A673 (cell line): ENCODE results near the gene TENM3. TPM values are rescaled to one million over a fixed set of nuclear protein-coding genes. Genes with fewer than 3 reads are reported as not detected.

Experiments
- BruUV-seq: library from RNA; stranded (reverse); fragments of 400-500 nt; replicated peaks from 2 replicates; lab custom pipeline; 2021; lab: Mats Ljungman, UMichigan
- CTCF ChIA-PET: fragments of 300-600 bp; sonication (Branson Sonifier 250); formaldehyde crosslinking; loops from one replicate; lab custom pipeline; 2022; ENCODE audit warnings: antibody characterized with exemption; lab: Charles Lee
- POLR2A ChIA-PET: fragments of 300-600 bp; sonication (Branson Sonifier 250); formaldehyde crosslinking; loops from one replicate; lab custom pipeline; 2022; ENCODE audit warnings: antibody characterized with exemption; ENCODE audit not compliant: low non-redundant PET; lab: Charles Lee
- DNase-seq: peaks from one replicate; pipeline ENCODE4 v3.0.0-alpha.2; 2015; ENCODE audit warnings: low spot score
- H3K27ac ChIP-seq: fragments of 200-600 bp; sonication (generic); 2 replicates; pipeline ENCODE4 v1.5.1; 2016; ENCODE audit warnings: mixed run types, low read depth, mild to moderate bottlenecking, mixed read lengths, antibody characterized with exemption, low read length; ENCODE audit not compliant: poor library complexity, severe bottlenecking
- H3K27me3 ChIP-seq: fragments of 200-600 bp; sonication (generic); replicated peaks from 2 replicates; pipeline ENCODE4 v1.6.1; 2017; ENCODE audit warnings: mixed run types, low read depth, mild to moderate bottlenecking, mixed read lengths, antibody characterized with exemption, low read length; ENCODE audit not compliant: insufficient read depth, poor library complexity
- H3K36me3 ChIP-seq: fragments of 200-600 bp; sonication (generic); 2 replicates; pipeline ENCODE4 v1.6.1; 2016; ENCODE audit warnings: mixed run types, mild to moderate bottlenecking, mixed read lengths, antibody characterized with exemption, low read length; ENCODE audit not compliant: insufficient read depth, poor library complexity, severe bottlenecking
- H3K4me1 ChIP-seq: fragments of 200-600 bp; sonication (generic); 2 replicates; pipeline ENCODE4 v1.6.1; 2017; ENCODE audit warnings: mixed run types, mild to moderate bottlenecking, mixed read lengths, antibody characterized with exemption, low read length; ENCODE audit not compliant: insufficient read depth, poor library complexity, severe bottlenecking
- H3K4me3 ChIP-seq: fragments of 200-600 bp; sonication (generic); 2 replicates; pipeline ENCODE4 v1.5.1; 2016; ENCODE audit warnings: low read depth, mixed run types, mild to moderate bottlenecking, mixed read lengths, low read length; ENCODE audit not compliant: poor library complexity, severe bottlenecking
- H3K9me3 ChIP-seq: fragments of 200-600 bp; sonication (generic); 2 replicates; pipeline ENCODE4 v1.6.1; 2016; ENCODE audit warnings: mixed run types, low read depth, mild to moderate bottlenecking, mixed read lengths, antibody characterized with exemption, low read length; ENCODE audit not compliant: poor library complexity, severe bottlenecking
- CTCF ChIP-seq: fragments of 300-800, 200-600 bp; sonication (generic); conservative IDR thresholded peaks from 2 replicates; pipeline ENCODE4 v1.5.1; 2017; ENCODE audit warnings: low read depth, mild to moderate bottlenecking, antibody characterized with exemption, low read length, moderate library complexity, mixed read lengths
- EZH2 ChIP-seq: fragments of 200-600 bp; sonication (generic); IDR thresholded peaks from 2 replicates; pipeline ENCODE4 v1.6.1; 2017; ENCODE audit warnings: borderline replicate concordance, low read depth, mild to moderate bottlenecking, mixed read lengths, antibody characterized with exemption, low read length; ENCODE audit not compliant: poor library complexity, severe bottlenecking
- intact Hi-C: fragments of 100-400 bp; cut with micrococcal nuclease; formaldehyde crosslinking; loops from one replicate; pipeline ENCODE4 v1.10.0; 2022; ENCODE audit not compliant: unreplicated experiment
- total RNA-seq: library from RNA; stranded (reverse); gene quantifications from 2 replicates; pipeline ENCODE4 v1.2.3, GENCODE V29; 2021

Gene TENM3
- total RNA-seq, 1 experiment from 2014 or later, result 26.4 TPM

- Histone ChIP-seq H3K27me3 (no peaks in the 10 kb centered on the region), H3K9me3 (peaks cover 7% of the 10 kb centered on the region), H3K36me3 (no peaks in the 10 kb centered on the region), H3K4me1 (no peaks in the 10 kb centered on the region), H3K4me3 (no peak overlapping the region), H3K27ac (no peak overlapping the region)
- POLR2A ChIA-PET, result no interaction called here
- DNase-seq, result no peak
- BruUV-seq, result no TSS peak
- TF ChIP-seq CTCF (no peak), EZH2 (no peak)
- intact Hi-C loops, result no loop called here
- CTCF ChIA-PET, result no interaction called here
Measured at GRCh38 chr4:182418054-182418734, 175.0 kb downstream of the TENM3 start.

- Histone ChIP-seq H3K4me1 (no peaks in the 10 kb centered on the region), H3K27me3 (no peaks in the 10 kb centered on the region), H3K27ac (no peak overlapping the region), H3K4me3 (no peak overlapping the region), H3K36me3 (no peaks in the 10 kb centered on the region), H3K9me3 (no peaks in the 10 kb centered on the region)
- POLR2A ChIA-PET, result no interaction called here
- TF ChIP-seq EZH2 (no peak), CTCF (no peak)
- intact Hi-C loops, result no loop called here
- BruUV-seq, result no TSS peak
- CTCF ChIA-PET, result no interaction called here
- no peak for DNase-seq
Measured at GRCh38 chr4:182420189-182420588, 177.0 kb downstream of the TENM3 start.

- Histone ChIP-seq H3K9me3 (no peaks in the 10 kb centered on the region), H3K4me1 (no peaks in the 10 kb centered on the region), H3K27ac (no peak overlapping the region), H3K27me3 (no peaks in the 10 kb centered on the region), H3K4me3 (no peak overlapping the region), H3K36me3 (no peaks in the 10 kb centered on the region)
- POLR2A ChIA-PET, result no interaction called here
- TF ChIP-seq EZH2, result no peak
- TF ChIP-seq CTCF, result no peak
- BruUV-seq, result no TSS peak
- intact Hi-C loops, result no loop called here
- DNase-seq, result no peak
- CTCF ChIA-PET, result no interaction called here
Measured at GRCh38 chr4:182421753-182422152, 178.6 kb downstream of the TENM3 start.
